GM15510 (cell line): Measurements from ENCODE around the gene IL18RAP.

Experiments
- POLR2A ChIP-seq: IDR thresholded peaks from 3 replicates; pipeline ENCODE4 v1.6.1; 2011; ENCODE audit warnings: borderline replicate concordance; ENCODE audit not compliant: insufficient read length; ENCODE audit errors: extremely low read depth

The IL18RAP gene

GRCh38 chr2:102436323-102436722 is 13.4 kb downstream of the IL18RAP start:
- no peak for TF ChIP-seq POLR2A

- no peak for TF ChIP-seq POLR2A
Measured at GRCh38 chr2:102437122-102437521, 14.2 kb downstream of the IL18RAP start.

GRCh38 chr2:102438111-102438510 is 15.2 kb downstream of the IL18RAP start:
- no peak for TF ChIP-seq POLR2A

- TF ChIP-seq POLR2A = no peak
Measured at GRCh38 chr2:102438578-102438977, 15.6 kb downstream of the IL18RAP start.

- TF ChIP-seq POLR2A = no peak
Measured at GRCh38 chr2:102439065-102439695, 16.2 kb downstream of the IL18RAP start.

GRCh38 chr2:102442967-102443828 is 20.2 kb downstream of the IL18RAP start:
- no peak for TF ChIP-seq POLR2A

- no peak for TF ChIP-seq POLR2A
Measured at GRCh38 chr2:102444233-102444632, 21.3 kb downstream of the IL18RAP start.

GRCh38 chr2:102446936-102447335 is 24.0 kb downstream of the IL18RAP start:
- no peak for TF ChIP-seq POLR2A

- no peak for TF ChIP-seq POLR2A
Measured at GRCh38 chr2:102449370-102449974, 26.5 kb downstream of the IL18RAP start.

- TF ChIP-seq POLR2A = no peak
Measured at GRCh38 chr2:102451968-102452367, 29.0 kb downstream of the IL18RAP start.

GRCh38 chr2:102453501-102453900 is 30.5 kb downstream of the IL18RAP start:
- no peak for TF ChIP-seq POLR2A

- TF ChIP-seq POLR2A = no peak
Measured at GRCh38 chr2:102455061-102455670, 32.2 kb downstream of the IL18RAP start.

GRCh38 chr2:102460467-102460866 is 37.5 kb downstream of the IL18RAP start:
- no peak for TF ChIP-seq POLR2A

- no peak for TF ChIP-seq POLR2A
Measured at GRCh38 chr2:102461188-102461587, 38.2 kb downstream of the IL18RAP start.

GRCh38 chr2:102463160-102463559 is 40.2 kb downstream of the IL18RAP start:
- TF ChIP-seq POLR2A = no peak
